GM12878 (cell line): ENCODE results near the gene OVOL1. TPM values are rescaled to one million over a fixed set of nuclear protein-coding genes. Genes with fewer than 3 reads are reported as not detected.

Experiments
- ATAC-seq: fragments of 200-7000 bp; cut with Tn5 transposase; 3 replicates; pipeline ENCODE4 v1.9.1; 2020; ENCODE audit warnings: mild to moderate bottlenecking, moderate library complexity
- BruUV-seq: library from RNA; stranded (reverse); fragments of 400-500 nt; replicated peaks from 2 replicates; lab custom pipeline; 2021; lab: Mats Ljungman, UMichigan
- CTCF ChIA-PET: fragments of 300-600 bp; sonication (Branson Sonifier 250); formaldehyde crosslinking; extraction: SDS; loops from one replicate; lab custom pipeline; 2021; ENCODE audit warnings: inconsistent platforms; lab: Yijun Ruan, JAX
- POLR2A ChIA-PET: fragments of 350-600 bp; formaldehyde crosslinking; extraction: SDS; loops from one replicate; lab custom pipeline; 2021; ENCODE audit warnings: inconsistent platforms; lab: Charles Lee
- RAD21 ChIA-PET: fragments of 300-600 bp; sonication (Branson Sonifier 250); formaldehyde crosslinking; loops from one replicate; lab custom pipeline; 2023; ENCODE audit warnings: antibody characterized with exemption; ENCODE audit not compliant: unreplicated experiment; lab: Charles Lee
- SMC1A ChIA-PET: fragments of 300-600 bp; sonication (Branson Sonifier 250); formaldehyde crosslinking; loops from one replicate; lab custom pipeline; 2023; ENCODE audit not compliant: unreplicated experiment, uncharacterized antibody; lab: Charles Lee
- DNase-seq: peaks from one replicate; pipeline ENCODE4 v3.0.0-alpha.2; 2011; ENCODE audit warnings: low read depth, low spot score
- FAIRE-seq: peaks from 3 replicates; lab custom pipeline; 2011; peaks lifted over from hg19 to GRCh38; lab: Jason Lieb, UNC
- H2AFZ ChIP-seq: 2 replicates; pipeline ENCODE4 v1.6.0; 2011; ENCODE audit warnings: low read depth, low read length, control low read depth; ENCODE audit not compliant: control insufficient read depth
- H3K27ac ChIP-seq: 2 replicates; pipeline ENCODE4 v1.5.1; 2011; ENCODE audit warnings: control low read depth; ENCODE audit not compliant: control insufficient read depth, insufficient read depth
- H3K27me3 ChIP-seq, 2 experiments: replicated peaks in 1 of 2; 2 replicates each; pipeline versions ENCODE4 v1.6.0 to v1.6.1; 2011; ENCODE audit warnings: low read length in 1 of 2; ENCODE audit not compliant: control insufficient read depth in 2 of 2, insufficient read depth in 2 of 2
- H3K36me3 ChIP-seq, 2 experiments: 2 replicates each; pipeline ENCODE4 v1.5.1; 2011; ENCODE audit warnings: low read length in 1 of 2; ENCODE audit not compliant: control insufficient read depth in 2 of 2, insufficient read depth in 2 of 2
- H3K4me1 ChIP-seq: 2 replicates; pipeline ENCODE4 v1.6.1; 2011; ENCODE audit warnings: mild to moderate bottlenecking, low read length, moderate library complexity, mixed read lengths; ENCODE audit not compliant: control insufficient read depth, insufficient read depth
- H3K4me2 ChIP-seq: 2 replicates; pipeline ENCODE4 v1.6.0; 2011; ENCODE audit warnings: control low read depth; ENCODE audit not compliant: control insufficient read depth, insufficient read depth
- H3K4me3 ChIP-seq: fragments of 200-600 bp; sonication (generic); 2 replicates; pipeline ENCODE4 v1.5.1; 2016
- H3K79me2 ChIP-seq: 2 replicates; pipeline ENCODE4 v1.6.0; 2011; ENCODE audit warnings: low read length; ENCODE audit not compliant: control insufficient read depth, insufficient read depth
- H3K9ac ChIP-seq: 2 replicates; pipeline ENCODE4 v1.8.0; 2011; ENCODE audit warnings: low read length, control low read depth, mixed read lengths; ENCODE audit not compliant: control insufficient read depth, insufficient read depth
- H3K9me3 ChIP-seq: replicated peaks from 3 replicates; pipeline ENCODE4 v1.5.1; 2011; ENCODE audit warnings: mild to moderate bottlenecking, low read length; ENCODE audit not compliant: control insufficient read depth, insufficient read depth
- H4K20me1 ChIP-seq: 2 replicates; pipeline ENCODE4 v1.6.0; 2011; ENCODE audit not compliant: control insufficient read depth, insufficient read depth
- ATF3 ChIP-seq: IDR thresholded peaks from 2 replicates; pipeline ENCODE4 v1.6.1; 2011; ENCODE audit warnings: low read depth, mild to moderate bottlenecking, low read length, moderate library complexity, borderline replicate concordance; ENCODE audit errors: extremely low read depth
- BACH1 ChIP-seq: fragments of 450-650 bp; IDR thresholded peaks from 2 replicates; pipeline ENCODE4 v1.6.1; 2017; ENCODE audit warnings: mild to moderate bottlenecking, borderline replicate concordance
- CEBPZ ChIP-seq: fragments of 150-350 bp; IDR thresholded peaks from 2 replicates; pipeline ENCODE4 v1.6.1; 2016; ENCODE audit warnings: low read depth, low read length
- HDAC2 ChIP-seq: fragments of 200-600 bp; sonication (generic); IDR thresholded peaks from 2 replicates; pipeline ENCODE4 v1.6.1; 2017
- IRF4 ChIP-seq: IDR thresholded peaks from 2 replicates; pipeline ENCODE4 v1.6.1; 2011; ENCODE audit warnings: low read depth, low read length
- MXI1 ChIP-seq: fragments of 150-350 bp; IDR thresholded peaks from 2 replicates; pipeline ENCODE4 v1.6.1; 2011; ENCODE audit warnings: low read depth, mild to moderate bottlenecking, inconsistent platforms, low read length, improper control_type of control experiment
- MYC ChIP-seq: IDR thresholded peaks from 2 replicates; pipeline ENCODE4 v1.6.1; 2011; ENCODE audit warnings: mild to moderate bottlenecking, low read length, moderate library complexity, inconsistent platforms; ENCODE audit not compliant: insufficient read depth, insufficient replicate concordance, insufficient read length, severe bottlenecking
- NKRF ChIP-seq: fragments of 450-650 bp; conservative IDR thresholded peaks from 2 replicates; pipeline ENCODE4 v1.6.1; 2017; ENCODE audit warnings: mild to moderate bottlenecking, moderate library complexity
- NR2C1 ChIP-seq: fragments of 450-650 bp; IDR thresholded peaks from 2 replicates; pipeline ENCODE4 v1.6.1; 2017; ENCODE audit warnings: antibody characterized with exemption, mild to moderate bottlenecking, moderate library complexity
- NR2F1 ChIP-seq: fragments of 450-650 bp; conservative IDR thresholded peaks from 2 replicates; pipeline ENCODE4 v1.6.1; 2017; ENCODE audit warnings: mild to moderate bottlenecking
- SMAD1 ChIP-seq: fragments of 450-650 bp; IDR thresholded peaks from 2 replicates; pipeline ENCODE4 v1.6.1; 2018; ENCODE audit warnings: mild to moderate bottlenecking, low read depth; ENCODE audit not compliant: partially characterized antibody
- SMAD5 ChIP-seq: IDR thresholded peaks from 2 replicates; pipeline ENCODE4 v1.6.1; 2016; ENCODE audit warnings: antibody characterized with exemption, low read depth
- SMARCA5 ChIP-seq: fragments of 450-650 bp; IDR thresholded peaks from 2 replicates; pipeline ENCODE4 v1.6.1; 2017; ENCODE audit warnings: mild to moderate bottlenecking
- TCF7 ChIP-seq: IDR thresholded peaks from 2 replicates; pipeline ENCODE4 v1.6.1; 2014; ENCODE audit warnings: antibody characterized with exemption, borderline replicate concordance
- WGBS: methylation state at CpG from one replicate; pipeline ENCODE4 v1.1.6; 2016; ENCODE audit warnings: low lambda C conversion rate; ENCODE audit not compliant: insufficient replicate concordance, insufficient coverage; ENCODE audit errors: missing lambda C conversion rate; 5-methylcytosine and 5-hydroxymethylcytosine counted together
- in situ Hi-C: fragments of 300-500 bp; cut with MboI; formaldehyde crosslinking; loops from 9 replicates; pipeline ENCODE4 v1.14.3; 2018; ENCODE audit warnings: mixed read lengths
- intact Hi-C: fragments of 100-400 bp; cut with micrococcal nuclease; formaldehyde crosslinking; loops from one replicate; pipeline ENCODE4 v1.14.2; 2022; ENCODE audit not compliant: unreplicated experiment
- polyA plus RNA-seq, 11 experiments: library from polyadenylated mRNA; depleted of rRNA in 4 of 11; unstranded in 6 of 11; stranded (reverse) in 5 of 11; fragments of >200 nt; fragmentation: Nextera tagmentation in 4 of 11; fragmentation: Illumina TruSeq in 1 of 11; extraction: Ambion mirVana in 4 of 11; extraction: Trizol in 1 of 11; gene quantifications; 1 replicate in 1 of 11; 2 replicates in 10 of 11; pipeline versions ENCODE4 v1.2.1 to v1.2.3, GENCODE V29; 2011 to 2016; ENCODE audit warnings: inconsistent platforms in 2 of 11, missing spikeins in 2 of 11, low read depth in 1 of 11
- total RNA-seq, 4 experiments: library from RNA; depleted of rRNA in 3 of 4; stranded (reverse); fragments of >200 nt in 3 of 4; fragmentation: Illumina TruSeq in 1 of 4; extraction: Trizol in 1 of 4; gene quantifications; 2 replicates each; pipeline versions ENCODE4 v1.2.1 to v1.2.3, GENCODE V29; 2013 to 2021

Gene OVOL1
- total and polyA plus RNA-seq, 10 of the 15 experiments (the other 5 are each of a cell fraction or from before 2014, with no cell fraction given) = 0.04 to 0.96 (median 0.09) TPM; not detected in 7

GRCh38 chr11:65833297-65834030 is 46.6 kb downstream of the OVOL1 start, which contains the start of gene SNX32:
SNX32 (plus strand) TSS chr11:65833963; CDS start chr11:65834066, 103 bp downstream.
- peaks cover 15% of the 10 kb centered on the region for H3K4me1 ChIP-seq
- peak; percentile 100 for ATAC-seq
- no peak for TF ChIP-seq MYC
- TF ChIP-seq NR2F1 = peak; percentile 87
- TF ChIP-seq SMAD5 = no peak
- TF ChIP-seq HDAC2 = no peak
- TF ChIP-seq BACH1 = peak; percentile 16; the same call in 1 of the 2 replicates
- TF ChIP-seq SMARCA5 = peak; percentile 58; the same call in 1 of the 2 replicates
- TF ChIP-seq MXI1 = peak; percentile 78; the same call in 1 of the 2 replicates
- peak; percentile 83 for TF ChIP-seq NR2C1
- no peak for TF ChIP-seq SMAD1
- TF ChIP-seq NKRF = 0 out of 2 replicates have a peak, but pooled peaks have one; percentile 39
- no peak for TF ChIP-seq IRF4
- TF ChIP-seq TCF7 = no peak
- TF ChIP-seq CEBPZ = peak; percentile 36; the same call in 1 of the 2 replicates
- peak; percentile 68; the same call in 1 of the 2 replicates for TF ChIP-seq ATF3

More at GRCh38 chr11:65833297-65834030, 46.6 kb downstream of the OVOL1 start, which contains the start of gene SNX32:
- H3K9ac ChIP-seq = peak within 1 kb of the TSS; percentile 60; the same call in 1 of the 2 replicates
- ChIA-PET RAD21 (interaction anchor here (1.0 to 2.0 kb wide), 3 partner anchors 26 to 55 kb away, joined by 3 to 4 read pairs (median 3); partner anchors contain the start of gene FIBP), POLR2A (interaction anchor here (0.6 to 2.7 kb wide), 6 partner anchors 10 to 55 kb away, joined by 3 to 18 read pairs (median 5); partner anchors contain the start of genes CFL1, FIBP and MUS81), SMC1A (interaction anchor here (1.1 to 1.9 kb wide), 6 partner anchors 10 to 207 kb away, joined by 3 to 5 read pairs (median 3); no protein-coding TSS in a partner anchor), CTCF (interaction anchor here (1.0 to 3.0 kb wide), 10 partner anchors 15 to 212 kb away, joined by 3 to 19 read pairs (median 6); no protein-coding TSS in a partner anchor)
- no peaks in the 10 kb centered on the region for H4K20me1 ChIP-seq
- no peaks in the 10 kb centered on the region for H3K36me3 ChIP-seq
- FAIRE-seq (peak; percentile 99), DNase-seq (peak; percentile 73)
- in situ Hi-C loops = no loop called here
- peak within 1 kb of the TSS; percentile 52; the same call in 1 of the 2 replicates for H3K27ac ChIP-seq
- intact Hi-C loops = no loop called here
- peak within 1 kb of the TSS; percentile 94 for H3K4me2 ChIP-seq
- peak within 1 kb of the TSS; percentile 98 for H2AFZ ChIP-seq
- no peaks in the 10 kb centered on the region for H3K79me2 ChIP-seq
- H3K4me3 ChIP-seq = peak within 1 kb of the TSS; percentile 64
- 8% methylated on average over 55 of the region's 63 CpGs for WGBS
- peaks cover 0 to 7% of the 10 kb centered on the region in 2 experiments; a peak in 1 of 4 replicates for H3K27me3 ChIP-seq
- no TSS peak for BruUV-seq
- H3K9me3 ChIP-seq = no peaks in the 10 kb centered on the region
